Inferior parietal cortex (tissue), 1 donor: ENCODE data around the gene PSMG3.
A peak's percentile ranks its signal among the peaks of the same experiment; 100 is the strongest.
"Not testable (repeated sequence)": the region's sequence is repeated elsewhere in the genome, so short reads cannot be mapped to it uniquely, and the experiment has no call there.

ENCODE experiments used
- DNase-seq: peaks from one replicate; pipeline ENCODE4 v3.0.0-alpha.2; 2016; ENCODE audit errors: extremely low spot score

PSMG3 gene

DNA sequence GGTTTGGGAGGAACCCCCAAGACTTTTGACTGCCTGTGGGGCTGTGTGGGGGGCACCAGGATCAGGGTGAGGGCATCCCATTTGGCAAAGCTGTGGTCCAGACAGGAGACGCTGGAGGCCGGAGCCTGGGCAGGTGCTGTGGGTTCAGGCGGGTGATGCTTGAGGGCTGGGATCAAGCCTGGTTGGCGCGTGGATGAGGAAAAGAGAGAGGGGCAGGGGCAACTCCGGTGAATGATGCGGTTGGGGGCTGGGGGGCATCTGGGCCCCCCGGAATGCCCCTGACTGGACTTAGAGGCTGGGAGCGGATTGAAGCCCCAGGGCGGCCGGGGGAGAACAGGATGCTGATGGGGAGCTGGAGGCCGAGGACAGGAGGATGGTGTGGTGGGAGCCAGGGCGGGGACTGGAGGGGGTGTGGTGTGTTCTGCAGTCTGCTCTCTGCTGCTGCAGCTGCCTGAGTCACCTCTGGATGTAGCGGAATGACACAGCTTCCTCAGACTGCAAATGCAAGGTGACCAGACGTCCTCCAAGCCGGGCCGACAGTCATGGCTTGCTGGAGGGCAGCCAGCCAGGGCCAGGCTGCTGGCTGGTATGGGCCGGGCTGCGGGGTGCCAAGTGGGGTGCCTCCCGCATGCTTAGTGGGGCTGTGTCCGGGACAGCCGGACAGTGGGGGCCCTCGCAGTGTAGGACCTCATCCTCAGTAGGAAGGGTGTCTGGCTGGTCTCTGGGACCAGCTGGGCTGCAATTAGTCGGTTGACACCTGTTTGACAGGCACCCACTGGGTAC is 36.1 kb downstream of the PSMG3 start:
- no peak for DNase-seq

DNA sequence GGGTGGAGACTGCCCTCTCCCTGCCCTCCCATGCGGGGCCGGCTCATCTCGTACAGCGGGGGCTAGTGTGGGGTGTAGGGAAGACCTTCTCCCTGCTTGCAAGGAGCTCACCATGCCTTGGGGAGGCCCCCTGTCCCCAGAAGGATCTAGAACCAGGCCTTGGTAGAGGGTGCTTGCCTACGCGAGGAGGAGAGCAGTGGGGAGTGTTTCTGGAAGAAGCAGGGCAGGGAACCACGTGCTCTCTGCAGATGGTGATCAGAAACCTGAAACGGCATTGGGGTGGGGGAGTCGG is 36.6 kb downstream of the PSMG3 start:
- no peak for DNase-seq

DNA sequence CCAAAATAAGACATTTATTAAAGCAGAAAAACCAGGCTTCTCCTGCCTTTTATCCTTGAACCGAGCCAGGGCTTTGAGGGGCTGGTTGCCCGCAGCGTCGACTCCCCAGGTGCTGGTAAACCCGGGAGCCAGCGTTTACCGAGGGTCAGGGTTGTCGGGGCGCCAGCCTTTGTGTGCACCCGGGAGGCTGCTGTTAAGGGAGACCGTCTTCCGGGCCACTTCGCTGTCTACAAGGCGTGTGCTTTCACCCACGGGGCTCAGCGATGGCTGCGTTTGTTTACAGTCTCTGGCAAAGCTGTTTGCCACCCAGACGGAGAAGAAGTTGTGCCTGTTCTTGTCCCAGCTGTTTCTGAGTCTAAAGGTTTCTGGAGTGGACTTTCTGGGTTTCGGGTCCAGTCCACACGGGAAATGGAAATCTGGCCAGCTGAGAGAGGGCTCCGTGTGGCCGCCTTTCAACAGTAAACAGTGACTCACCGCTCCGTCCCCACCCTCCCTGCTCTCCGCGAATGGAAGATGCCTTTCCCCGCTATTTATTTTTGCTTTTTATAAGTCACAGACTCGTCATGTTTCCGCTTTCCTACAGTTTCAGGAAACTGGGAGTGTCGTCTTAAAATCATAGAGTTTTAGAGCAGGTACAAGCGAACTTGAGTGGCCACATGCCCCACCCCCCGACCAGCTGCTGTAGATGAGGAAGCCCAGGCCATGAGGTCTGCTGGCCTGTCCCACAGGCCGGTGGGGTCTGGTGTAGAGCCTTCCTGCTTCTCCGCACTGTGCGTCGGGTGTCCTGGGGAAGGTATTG is 37.2 kb downstream of the PSMG3 start:
- peak; percentile 55 for DNase-seq

DNA sequence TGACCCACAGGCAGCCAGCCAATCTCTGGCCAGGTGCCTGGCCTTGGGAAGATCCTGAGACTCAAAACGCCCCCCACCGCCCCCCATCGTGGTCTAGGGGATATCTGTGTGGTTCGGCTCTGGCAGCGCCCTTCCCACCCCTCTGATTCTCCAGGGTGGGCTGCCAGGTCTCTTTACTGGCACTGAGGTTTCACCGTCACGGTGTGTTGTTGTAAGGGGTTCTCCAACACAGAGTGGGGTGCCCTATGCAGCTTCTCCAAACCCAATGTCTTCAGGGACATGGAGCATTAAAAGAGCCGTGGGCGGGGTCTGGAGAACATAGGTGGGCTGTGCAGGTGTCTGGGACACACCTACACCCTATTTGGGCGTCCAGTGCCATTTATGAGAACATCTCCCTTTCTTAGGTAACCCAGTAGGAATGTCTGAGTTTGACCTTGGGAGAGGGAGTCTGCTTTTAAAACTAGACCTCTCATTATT is 37.8 kb downstream of the PSMG3 start:
- DNase-seq, result no peak

- no peak for DNase-seq
Measured at GRCh38 chr7:1531263-1531978, 38.4 kb downstream of the PSMG3 start.

DNA sequence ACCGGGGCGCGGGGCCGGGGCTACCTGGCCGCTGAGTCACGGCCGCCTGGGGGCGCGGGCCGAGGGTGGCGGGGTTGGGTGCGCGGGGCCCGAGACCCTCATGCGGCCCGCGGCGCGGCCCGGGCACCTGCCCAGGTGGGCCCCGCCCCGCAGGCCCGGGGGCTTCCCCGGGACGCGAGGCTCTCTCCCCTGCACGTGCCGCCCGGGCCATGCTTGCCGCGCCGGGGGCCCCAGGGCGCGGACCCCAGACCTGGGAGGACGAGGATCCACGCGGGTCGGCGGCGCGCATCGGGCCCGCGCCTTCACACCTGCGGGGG is 38.9 kb downstream of the PSMG3 start:
- DNase-seq, result no peak

- no peak for DNase-seq
Measured at GRCh38 chr7:1529383-1530116, 40.3 kb downstream of the PSMG3 start.

GRCh38 chr7:1526271-1526754 is 43.5 kb downstream of the PSMG3 start:
- no peak for DNase-seq

GRCh38 chr7:1525409-1525808 is 44.4 kb downstream of the PSMG3 start:
- DNase-seq, result no peak

DNA sequence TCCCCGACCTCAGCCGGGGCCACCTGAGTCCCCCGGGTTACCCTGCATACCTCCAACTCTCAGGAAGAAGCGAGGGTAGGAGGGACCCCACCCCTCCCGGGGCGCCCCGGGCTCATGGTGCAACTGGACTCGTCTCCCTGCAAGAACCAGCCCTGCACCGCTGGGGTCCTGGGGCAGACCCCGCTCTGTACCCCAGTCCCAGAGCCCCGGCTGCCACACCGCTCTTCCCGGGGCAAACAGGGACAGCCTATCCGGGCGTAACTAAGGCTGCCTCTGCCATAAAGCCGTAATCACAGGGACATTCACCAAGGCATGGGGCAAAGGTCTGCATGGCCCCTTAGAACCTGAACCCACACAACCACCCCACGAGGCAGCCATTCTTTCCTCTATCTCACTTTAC is 46.0 kb downstream of the PSMG3 start:
- DNase-seq, result no peak

GRCh38 chr7:1523208-1523607 is 46.6 kb downstream of the PSMG3 start:
- DNase-seq, result no peak

DNA sequence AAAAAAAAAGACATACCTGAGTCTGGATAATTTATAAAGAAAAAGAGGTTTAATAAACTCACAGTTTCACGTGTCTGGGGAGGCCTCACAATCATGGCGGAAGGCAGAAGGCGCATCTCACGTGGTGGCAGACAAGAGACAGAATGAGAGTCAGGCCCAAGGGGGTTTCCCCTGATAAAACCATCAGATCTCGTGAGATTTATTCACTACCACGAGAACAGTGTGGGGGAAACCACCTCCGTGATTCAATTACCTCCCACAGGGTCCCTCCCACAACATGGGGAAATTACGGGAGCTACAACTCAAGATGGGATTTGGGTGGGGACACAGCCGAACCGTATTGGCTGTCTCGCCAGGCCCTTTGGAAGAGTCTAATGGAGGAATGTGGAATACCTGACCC is 48.4 kb downstream of the PSMG3 start:
- DNase-seq, result no peak

DNA sequence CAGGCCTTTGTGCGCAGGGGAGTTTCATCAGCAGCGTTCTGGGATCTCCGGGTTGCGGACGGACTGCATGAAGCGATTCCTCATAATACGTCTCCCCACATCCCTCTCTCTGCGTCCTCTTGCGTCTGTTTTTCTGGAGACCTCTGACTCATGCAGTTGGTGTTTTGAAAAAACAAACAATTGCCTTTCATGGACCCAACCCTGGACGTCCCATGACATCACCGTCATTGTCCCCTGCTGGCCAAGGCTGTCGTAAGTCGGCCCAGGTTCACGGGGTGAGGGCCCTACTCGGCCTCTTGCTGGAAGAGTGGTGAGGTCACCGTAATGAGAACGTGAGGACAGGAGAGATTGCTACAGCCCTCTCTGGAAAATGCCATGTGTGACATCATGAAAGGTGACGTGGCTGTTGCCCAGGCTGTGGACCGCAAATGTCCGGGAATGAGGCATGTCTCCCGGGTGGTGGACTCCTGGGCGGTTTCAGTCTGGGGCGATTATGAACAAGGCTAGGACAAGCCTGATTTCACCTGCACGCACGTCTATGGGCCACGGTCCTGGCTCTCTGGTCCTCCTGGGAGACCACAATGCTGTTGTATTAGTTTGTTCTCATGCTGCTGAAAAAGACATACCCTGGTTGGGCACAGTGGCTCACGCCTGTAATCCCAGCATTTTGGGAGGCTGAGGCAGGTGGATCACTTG is 49.1 kb downstream of the PSMG3 start:
- DNase-seq, result no peak

- not testable (repeated sequence) for DNase-seq
Measured at GRCh38 chr7:1519322-1519922, 50.4 kb downstream of the PSMG3 start.
